GDM1 (cell line): ENCODE measurements around the gene C15orf39.

ENCODE experiments used
- DNase-seq: peaks from one replicate; lab custom pipeline; 2025; lab: John Stamatoyannopoulos, UW

C15orf39 gene

GRCh38 chr15:75197062-75197630 lies 4.5 kb upstream of the C15orf39 start:
- no peak for DNase-seq

DNA sequence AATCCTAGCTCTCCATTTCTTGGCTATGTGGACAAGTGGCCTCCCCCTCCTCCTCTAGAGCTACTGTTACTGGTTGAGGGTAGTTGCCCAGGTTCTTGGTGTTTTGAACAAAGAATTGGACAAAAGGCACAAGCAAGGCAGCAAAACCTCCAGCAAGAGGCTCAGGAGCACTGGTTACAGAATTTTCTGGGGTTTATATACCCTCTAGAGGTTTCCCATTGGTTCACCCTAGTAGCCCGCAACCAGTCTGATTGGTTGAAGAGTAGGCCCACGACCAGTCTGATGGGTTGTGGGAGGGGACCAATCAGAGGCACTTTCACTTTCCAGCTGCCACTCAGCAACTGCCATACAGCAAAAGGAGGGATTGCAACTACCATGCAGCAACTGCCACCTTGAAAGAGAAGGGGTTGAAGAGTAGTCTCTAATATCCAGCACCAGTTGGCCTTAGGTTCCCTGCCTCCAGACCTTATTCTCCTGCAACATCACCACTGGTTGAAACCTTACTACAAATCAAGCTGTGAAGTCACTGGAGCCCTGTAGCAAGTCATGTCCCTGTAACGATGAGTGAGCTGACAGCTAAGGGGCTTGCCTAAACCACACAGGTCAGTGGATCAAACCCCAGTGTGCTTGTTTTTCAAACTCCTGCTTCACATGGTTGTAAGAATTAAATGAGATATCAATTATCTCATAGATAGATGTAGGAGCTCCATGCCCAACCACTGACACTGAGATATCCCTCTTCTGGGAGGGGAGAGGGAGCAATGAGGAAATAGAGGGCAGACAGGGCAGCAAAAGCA lies 2.9 kb upstream of the C15orf39 start:
- peak; percentile 91 for DNase-seq

GRCh38 chr15:75199357-75199940 lies 2.2 kb upstream of the C15orf39 start:
- no peak for DNase-seq

DNA sequence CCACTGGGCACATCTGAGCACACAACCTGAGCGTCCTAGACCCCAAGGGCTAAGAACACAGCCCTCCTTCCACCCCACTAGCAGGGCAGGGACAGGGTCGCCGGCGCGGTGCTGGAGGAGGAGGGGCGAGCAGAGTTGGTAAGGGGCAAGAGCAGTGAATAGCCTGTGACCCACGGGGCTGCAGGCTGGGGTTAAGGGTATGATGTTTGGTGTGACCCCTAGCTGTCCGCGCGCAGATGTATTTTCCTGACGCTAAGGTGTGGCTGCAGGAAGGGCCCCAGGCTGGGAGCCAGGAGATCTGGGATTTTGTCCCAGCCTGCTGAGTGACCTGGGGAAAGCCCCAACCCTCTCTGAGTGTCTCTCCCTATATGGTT lies 1.3 kb upstream of the C15orf39 start:
- DNase-seq: no peak

DNA sequence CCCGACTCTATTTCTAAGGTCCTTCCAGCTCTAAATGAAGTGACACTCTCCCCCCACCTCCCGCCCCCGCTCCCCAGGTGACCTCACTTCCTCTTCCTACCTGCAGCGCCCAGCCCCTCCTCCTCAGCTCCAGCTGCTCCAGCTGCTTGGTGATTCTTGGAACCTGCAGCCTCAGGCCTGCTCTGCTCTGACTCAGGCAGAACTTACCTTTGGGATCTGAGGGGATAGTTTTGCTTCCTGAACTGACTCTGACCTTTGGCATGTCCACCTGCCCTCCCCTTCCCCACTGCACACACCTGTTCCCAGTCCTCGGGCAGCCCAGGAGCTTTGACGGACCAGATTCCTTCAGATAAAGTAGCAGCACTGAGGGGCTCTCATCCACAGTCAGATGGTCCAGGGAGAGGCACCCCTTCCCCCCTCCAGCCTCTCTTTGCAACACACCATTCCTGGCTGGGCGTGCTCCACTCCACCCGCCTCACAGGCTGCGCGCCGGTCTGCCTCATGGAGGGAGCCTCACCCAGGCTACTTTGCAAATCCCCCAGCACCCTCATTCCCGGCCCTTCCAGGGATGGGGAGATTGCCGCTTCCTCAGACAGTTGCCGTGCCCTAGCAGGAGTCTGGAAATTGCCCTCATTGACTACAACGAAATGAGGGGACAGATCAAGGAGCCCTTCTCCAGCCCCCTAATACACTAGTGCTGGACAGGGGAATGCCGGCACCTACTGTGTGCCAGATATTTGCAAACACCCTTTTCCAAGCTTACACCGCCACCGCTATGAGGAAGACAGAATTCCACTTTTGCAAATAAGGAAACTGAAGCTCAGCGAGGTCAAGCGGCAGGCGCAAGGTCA lies 692 bp upstream of the C15orf39 start:
- DNase-seq: peak; percentile 50

DNA sequence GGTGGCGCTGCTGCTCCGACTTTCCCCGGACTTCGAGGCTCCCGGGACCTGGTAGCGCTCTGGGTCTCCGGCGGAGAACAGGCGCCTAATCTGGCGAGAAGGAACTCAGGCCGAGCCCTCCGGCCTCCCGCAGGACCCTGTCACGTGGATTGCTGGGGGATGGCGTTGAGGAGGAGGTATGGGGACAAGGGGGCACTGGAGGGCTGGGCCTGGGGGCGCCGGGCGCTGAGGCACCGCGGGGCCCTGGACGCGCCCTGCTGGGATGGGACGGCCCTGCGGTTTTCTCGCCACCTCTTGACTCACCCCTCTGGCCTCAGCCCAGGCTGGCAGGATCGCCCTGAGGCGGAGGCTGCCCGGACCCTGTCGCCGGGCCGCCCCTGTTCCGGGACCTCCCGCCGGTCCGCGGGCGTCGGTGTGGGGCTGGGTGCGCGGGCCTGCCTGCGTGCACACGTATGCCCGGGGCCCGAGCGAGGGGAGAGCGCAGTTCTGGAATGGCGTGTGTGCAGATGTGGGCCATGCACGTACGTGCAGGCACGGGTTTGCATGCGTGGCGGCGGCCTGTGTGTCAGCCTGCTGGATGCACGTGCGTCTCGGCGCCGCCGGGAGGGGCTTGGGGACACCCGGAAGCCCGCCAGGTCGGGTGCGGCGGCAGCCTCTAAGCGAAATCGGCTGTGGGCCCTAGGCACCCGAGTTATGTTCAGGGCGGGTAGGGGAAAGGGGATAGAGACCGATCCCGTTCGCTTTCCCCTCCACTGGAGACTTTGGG lies 752 bp downstream of the C15orf39 start:
- DNase-seq: no peak

- no peak for DNase-seq
Measured at GRCh38 chr15:75203017-75203907, 1.6 kb downstream of the C15orf39 start.

- no peak for DNase-seq
Measured at GRCh38 chr15:75203908-75204263, 2.2 kb downstream of the C15orf39 start.

- peak; percentile 82 for DNase-seq
Measured at GRCh38 chr15:75204340-75205063, 2.8 kb downstream of the C15orf39 start.

- DNase-seq: no peak
Measured at GRCh38 chr15:75205064-75205395, 3.3 kb downstream of the C15orf39 start.

DNA sequence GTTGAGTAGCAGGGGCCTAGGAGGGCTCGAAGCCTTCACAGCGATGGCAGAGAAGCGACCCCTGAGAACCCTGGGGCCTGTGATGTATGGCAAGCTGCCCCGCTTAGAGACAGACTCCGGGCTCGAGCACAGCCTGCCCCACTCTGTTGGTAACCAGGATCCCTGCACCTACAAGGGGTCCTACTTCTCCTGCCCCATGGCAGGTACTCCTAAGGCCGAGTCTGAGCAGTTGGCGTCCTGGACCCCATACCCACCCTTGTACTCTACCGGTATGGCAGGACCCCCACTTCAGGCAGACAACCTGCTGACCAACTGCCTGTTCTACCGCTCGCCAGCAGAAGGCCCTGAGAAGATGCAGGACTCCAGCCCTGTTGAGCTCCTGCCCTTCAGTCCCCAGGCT lies 4.3 kb downstream of the C15orf39 start:
- no peak for DNase-seq

DNA sequence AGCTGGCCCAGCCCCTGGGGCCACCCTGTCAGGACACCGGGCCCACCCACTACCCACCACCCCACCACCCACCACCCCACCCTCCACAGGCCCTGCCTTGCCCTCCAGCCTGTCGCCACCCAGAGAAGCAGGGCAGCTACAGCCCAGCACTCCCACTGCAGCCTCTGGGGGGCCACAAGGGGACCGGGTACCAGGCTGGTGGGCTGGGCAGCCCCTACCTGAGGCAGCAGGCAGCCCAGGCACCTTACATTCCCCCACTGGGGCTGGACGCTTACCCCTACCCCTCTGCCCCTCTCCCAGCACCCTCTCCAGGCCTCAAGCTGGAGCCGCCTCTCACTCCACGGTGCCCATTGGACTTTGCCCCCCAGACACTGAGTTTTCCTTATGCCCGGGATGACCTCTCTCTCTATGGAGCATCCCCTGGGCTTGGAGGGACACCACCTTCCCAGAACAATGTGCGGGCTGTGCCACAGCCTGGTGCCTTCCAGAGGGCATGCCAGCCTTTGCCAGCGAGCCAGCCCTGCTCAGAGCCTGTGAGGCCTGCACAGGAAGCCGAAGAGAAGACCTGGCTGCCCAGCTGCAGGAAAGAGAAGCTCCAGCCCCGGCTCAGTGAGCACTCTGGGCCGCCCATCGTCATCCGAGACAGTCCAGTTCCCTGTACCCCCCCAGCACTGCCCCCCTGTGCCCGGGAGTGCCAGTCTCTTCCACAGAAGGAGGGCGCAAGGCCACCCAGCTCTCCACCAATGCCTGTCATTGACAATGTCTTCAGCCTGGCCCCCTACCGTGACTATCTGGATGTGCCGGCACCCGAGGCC lies 5.3 kb downstream of the C15orf39 start:
- no peak for DNase-seq

DNA sequence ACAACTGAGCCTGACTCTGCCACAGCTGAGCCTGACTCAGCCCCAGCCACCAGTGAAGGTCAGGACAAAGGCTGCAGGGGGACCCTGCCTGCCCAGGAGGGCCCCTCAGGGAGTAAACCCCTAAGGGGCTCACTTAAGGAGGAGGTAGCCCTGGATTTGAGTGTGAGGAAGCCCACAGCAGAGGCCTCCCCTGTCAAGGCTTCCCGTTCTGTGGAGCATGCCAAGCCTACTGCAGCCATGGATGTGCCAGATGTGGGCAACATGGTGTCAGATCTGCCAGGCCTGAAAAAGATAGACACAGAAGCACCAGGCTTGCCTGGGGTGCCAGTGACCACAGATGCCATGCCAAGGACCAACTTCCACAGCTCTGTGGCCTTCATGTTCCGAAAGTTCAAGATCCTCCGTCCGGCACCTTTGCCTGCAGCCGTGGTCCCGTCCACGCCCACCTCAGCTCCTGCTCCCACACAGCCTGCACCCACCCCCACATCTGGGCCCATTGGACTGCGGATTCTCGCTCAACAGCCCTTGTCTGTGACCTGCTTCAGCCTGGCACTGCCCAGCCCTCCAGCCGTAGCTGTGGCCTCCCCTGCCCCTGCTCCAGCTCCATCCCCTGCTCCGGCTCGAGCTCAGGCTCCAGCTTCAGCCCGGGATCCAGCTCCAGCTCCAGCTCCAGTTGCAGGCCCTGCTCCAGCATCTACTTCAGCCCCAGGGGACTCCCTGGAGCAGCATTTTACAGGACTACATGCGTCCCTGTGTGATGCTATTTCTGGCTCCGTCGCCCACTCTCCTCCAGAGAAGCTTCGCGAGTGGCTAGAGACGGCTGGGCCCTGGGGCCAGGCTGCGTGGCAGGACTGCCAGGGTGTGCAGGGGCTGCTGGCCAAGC lies 6.2 kb downstream of the C15orf39 start:
- no peak for DNase-seq

DNA sequence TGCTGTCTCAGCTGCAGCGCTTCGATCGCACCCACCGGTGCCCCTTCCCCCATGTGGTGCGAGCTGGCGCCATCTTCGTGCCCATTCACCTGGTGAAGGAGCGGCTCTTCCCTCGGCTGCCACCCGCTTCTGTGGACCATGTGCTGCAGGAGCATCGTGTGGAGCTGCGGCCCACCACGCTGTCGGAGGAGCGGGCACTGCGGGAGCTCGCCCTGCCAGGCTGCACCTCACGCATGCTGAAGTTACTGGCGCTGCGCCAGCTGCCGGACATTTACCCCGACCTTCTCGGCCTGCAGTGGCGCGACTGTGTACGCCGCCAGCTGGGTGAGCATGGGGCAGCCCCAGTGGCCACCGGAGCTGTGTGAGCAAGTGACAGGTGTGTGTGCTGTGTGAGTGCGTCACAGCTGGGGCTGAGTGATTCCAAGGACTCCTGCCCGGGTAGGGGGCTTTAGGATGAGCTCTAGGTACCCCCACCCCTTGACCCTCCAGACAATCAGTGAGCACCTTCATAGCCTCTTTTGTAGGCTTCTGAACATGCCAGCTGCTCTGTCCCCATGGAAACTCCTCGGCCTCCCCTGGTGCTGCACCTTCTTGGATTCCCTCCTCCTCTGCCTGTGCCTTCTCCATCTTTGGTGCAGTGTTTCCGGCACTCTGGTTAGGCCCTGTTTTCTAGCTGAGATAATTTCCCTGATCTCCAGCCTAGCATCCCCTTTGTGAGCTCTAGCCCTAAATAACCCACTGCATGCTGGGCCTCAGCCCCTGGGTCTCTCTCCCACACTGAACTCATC lies 7.0 kb downstream of the C15orf39 start:
- DNase-seq: no peak

DNA sequence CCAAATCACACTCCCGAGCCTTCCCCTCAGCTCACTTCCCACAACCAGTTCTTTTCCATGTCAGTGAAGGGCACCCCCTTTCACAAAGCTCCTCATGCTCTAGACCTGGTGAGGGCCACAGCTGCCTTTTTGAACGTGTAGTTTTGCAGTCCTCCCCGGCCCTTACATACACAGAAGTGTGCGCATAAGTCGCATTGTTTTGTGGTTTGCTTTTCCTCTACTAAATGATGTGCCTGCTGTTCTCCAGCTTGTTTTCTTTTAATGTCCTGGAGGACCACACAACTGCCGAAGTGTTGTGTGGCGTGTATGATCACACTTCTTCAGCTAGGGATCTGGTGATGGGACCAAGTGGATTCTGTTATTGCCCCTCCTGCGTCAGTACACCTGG lies 7.6 kb downstream of the C15orf39 start:
- DNase-seq: no peak

- no peak for DNase-seq
Measured at GRCh38 chr15:75210811-75211230, 9.1 kb downstream of the C15orf39 start.

GRCh38 chr15:75211436-75212199 lies 9.9 kb downstream of the C15orf39 start:
- no peak for DNase-seq
